Measurements from ENCODE around the gene TLR7.

The TLR7 gene

GRCh38 chrX:12866451-12867377, at the start of gene TLR7:
Gene TLR7, plus strand, starts transcription at chrX:12867072. Its CDS starts 507 bp downstream, at chrX:12867579.
- no peak for DNase-seq

- DNase-seq: no peak
Measured at GRCh38 chrX:12817528-12817927, 49.3 kb upstream of the TLR7 start.

GRCh38 chrX:12819222-12819621, 47.6 kb upstream of the TLR7 start:
- DNase-seq: no peak

- DNase-seq: no peak
Measured at GRCh38 chrX:12820737-12821136, 46.1 kb upstream of the TLR7 start.

- DNase-seq: no peak
Measured at GRCh38 chrX:12824944-12825343, 41.9 kb upstream of the TLR7 start.

- no peak for DNase-seq
Measured at GRCh38 chrX:12825801-12826200, 41.1 kb upstream of the TLR7 start.

- DNase-seq: no peak
Measured at GRCh38 chrX:12843061-12843667, 23.7 kb upstream of the TLR7 start.

GRCh38 chrX:12843668-12844279, 23.1 kb upstream of the TLR7 start:
- peak; percentile 12 to 37 for DNase-seq

- peak in 1 of 2 experiments; percentile 2 for DNase-seq
Measured at GRCh38 chrX:12844319-12844718, 22.6 kb upstream of the TLR7 start.

GRCh38 chrX:12865359-12865758, 1.5 kb upstream of the TLR7 start:
- DNase-seq: no peak

GRCh38 chrX:12867685-12868084, 813 bp downstream of the TLR7 start:
- no peak for DNase-seq

GRCh38 chrX:12868747-12869146, 1.9 kb downstream of the TLR7 start:
- DNase-seq: no peak

GRCh38 chrX:12871257-12871656, 4.4 kb downstream of the TLR7 start:
- DNase-seq: no peak

- DNase-seq: no peak
Measured at GRCh38 chrX:12872741-12873140, 5.9 kb downstream of the TLR7 start.

GRCh38 chrX:12874581-12874980, 7.7 kb downstream of the TLR7 start:
- no peak for DNase-seq

- DNase-seq: no peak
Measured at GRCh38 chrX:12877386-12877785, 10.5 kb downstream of the TLR7 start.

GRCh38 chrX:12878536-12878935, 11.7 kb downstream of the TLR7 start:
- DNase-seq: no peak

GRCh38 chrX:12881914-12882313, 15.0 kb downstream of the TLR7 start:
- DNase-seq: no peak

GRCh38 chrX:12885508-12885907, 18.6 kb downstream of the TLR7 start:
- DNase-seq: no peak

- no peak for DNase-seq
Measured at GRCh38 chrX:12886545-12886944, 19.7 kb downstream of the TLR7 start.

- DNase-seq: no peak
Measured at GRCh38 chrX:12887141-12887540, 20.3 kb downstream of the TLR7 start.

- DNase-seq: no peak
Measured at GRCh38 chrX:12887767-12888166, 20.9 kb downstream of the TLR7 start.

- DNase-seq: no peak
Measured at GRCh38 chrX:12890467-12890866, 23.6 kb downstream of the TLR7 start.

GRCh38 chrX:12891171-12891570, 24.3 kb downstream of the TLR7 start:
- DNase-seq: no peak

Data from NCI-H526 (cell line).